SK-N-SH (cell line): ENCODE results near the gene TMEM52B. TPM values are rescaled to one million over a fixed set of nuclear protein-coding genes. Genes with fewer than 3 reads are reported as not detected.

Experiments
- CTCF ChIA-PET: fragments of 300-600, 350-600 bp; formaldehyde crosslinking; extraction: SDS; loops from one replicate; lab custom pipeline; 2021; lab: Yijun Ruan, JAX
- POLR2A ChIA-PET: fragments of 350-600 bp; sonication (Branson Sonifier 250); formaldehyde crosslinking; extraction: SDS; loops from one replicate; lab custom pipeline; 2020; ENCODE audit warnings: antibody characterized with exemption, inconsistent platforms; lab: Yijun Ruan, JAX
- DNase-seq: peaks from one replicate; pipeline ENCODE4 v3.0.0; 2012
- H2AFZ ChIP-seq: fragments of 200-600 bp; sonication (generic); 2 replicates; pipeline ENCODE4 v1.8.1; 2016; ENCODE audit warnings: antibody characterized with exemption, mild to moderate bottlenecking, low read depth
- H3F3A ChIP-seq: fragments of 200-600 bp; sonication (generic); replicated peaks from 2 replicates; pipeline ENCODE3; 2016; ENCODE audit warnings: antibody characterized with exemption, mild to moderate bottlenecking; ENCODE audit not compliant: insufficient read depth
- H3K27ac ChIP-seq, 2 experiments: fragments of 200-500 bp in 1 of 2; fragments of 200-600 bp in 1 of 2; sonication (Bioruptor generic) in 1 of 2; sonication (generic), shearing (Covaris generic) in 1 of 2; 2 replicates each; pipeline versions ENCODE4 v1.5.1 to v1.6.1; 2014 to 2016; ENCODE audit warnings: low read depth in 2 of 2, inconsistent platforms in 1 of 2, low read length in 1 of 2, mild to moderate bottlenecking in 1 of 2, mixed read lengths in 1 of 2
- H3K27me3 ChIP-seq: fragments of 200-600 bp; sonication (generic), shearing (Covaris generic); 2 replicates; pipeline ENCODE4 v1.6.1; 2016; ENCODE audit warnings: mixed run types; ENCODE audit not compliant: insufficient read depth
- H3K36me3 ChIP-seq, 2 experiments: fragments of 200-500 bp in 1 of 2; fragments of 200-600 bp in 1 of 2; sonication (Bioruptor generic) in 1 of 2; sonication (generic) in 1 of 2; replicated peaks in 1 of 2; 2 replicates each; pipeline versions ENCODE3 to v1.5.1; 2014 to 2016; ENCODE audit warnings: low read length in 1 of 2, mild to moderate bottlenecking in 1 of 2; ENCODE audit not compliant: insufficient read depth in 2 of 2, control insufficient read depth in 1 of 2
- H3K4me1 ChIP-seq, 2 experiments: fragments of 200-500 bp in 1 of 2; fragments of 200-600 bp in 1 of 2; sonication (Bioruptor generic) in 1 of 2; sonication (generic), shearing (Covaris generic) in 1 of 2; 2 replicates each; pipeline versions ENCODE4 v1.5.1 to v1.6.1; 2014 to 2016; ENCODE audit warnings: low read depth in 1 of 2, low read length in 1 of 2, mixed run types in 1 of 2; ENCODE audit not compliant: insufficient read depth in 2 of 2, control insufficient read depth in 1 of 2
- H3K4me2 ChIP-seq: fragments of 200-600 bp; sonication (generic), shearing (Covaris generic); 2 replicates; pipeline ENCODE4 v1.6.1; 2017; ENCODE audit warnings: mixed run types
- H3K4me3 ChIP-seq, 2 experiments: fragments of 200-500 bp in 1 of 2; fragments of 200-600 bp in 1 of 2; sonication (Bioruptor generic) in 1 of 2; sonication (generic), shearing (Covaris generic) in 1 of 2; 2 replicates each; pipeline versions ENCODE4 v1.5.1 to v1.8.1; 2014 to 2016; ENCODE audit warnings: low read depth in 2 of 2, inconsistent platforms in 1 of 2, low read length in 1 of 2, mild to moderate bottlenecking in 1 of 2, mixed read lengths in 1 of 2, moderate library complexity in 1 of 2
- H3K79me2 ChIP-seq: fragments of 200-600 bp; sonication (generic); 2 replicates; pipeline ENCODE4 v1.8.1; 2017; ENCODE audit warnings: mild to moderate bottlenecking; ENCODE audit not compliant: insufficient read depth
- H3K9ac ChIP-seq: fragments of 200-600 bp; sonication (generic); 2 replicates; pipeline ENCODE4 v1.6.1; 2017; ENCODE audit warnings: mixed run types
- H3K9me2 ChIP-seq: fragments of 200-600 bp; sonication (generic); 2 replicates; pipeline ENCODE4 v1.6.1; 2017; ENCODE audit warnings: mixed run types
- H3K9me3 ChIP-seq: fragments of 200-600 bp; sonication (generic); 2 replicates; pipeline ENCODE4 v1.6.1; 2017; ENCODE audit warnings: mixed run types, mild to moderate bottlenecking, moderate library complexity
- H4K20me1 ChIP-seq: fragments of 200-600 bp; sonication (generic); 2 replicates; pipeline ENCODE4 v1.6.1; 2017; ENCODE audit warnings: mild to moderate bottlenecking, mixed run types; ENCODE audit not compliant: insufficient read depth
- CTCF ChIP-seq: fragments of 200-600 bp; sonication (generic); IDR thresholded peaks from 2 replicates; pipeline ENCODE4 v1.6.1; 2017; ENCODE audit warnings: antibody characterized with exemption, mild to moderate bottlenecking, moderate library complexity
- FOSL2 ChIP-seq: IDR thresholded peaks from 2 replicates; pipeline ENCODE4 v1.4.0; 2012; ENCODE audit warnings: low read depth, mild to moderate bottlenecking, moderate library complexity, borderline replicate concordance
- FOXM1 ChIP-seq: IDR thresholded peaks from 2 replicates; pipeline ENCODE4 v1.4.0; 2012; ENCODE audit warnings: low read depth, mild to moderate bottlenecking
- GATA2 ChIP-seq: sonication (generic); formaldehyde crosslinking; IDR thresholded peaks from 2 replicates; pipeline ENCODE4 v1.5.0; 2020; ENCODE audit warnings: mild to moderate bottlenecking, missing genetic modification reagents
- IRF3 ChIP-seq: fragments of 150-350 bp; IDR thresholded peaks from 2 replicates; pipeline ENCODE4 v1.6.1; 2016; ENCODE audit warnings: mild to moderate bottlenecking, low read depth, low read length
- MAX ChIP-seq: IDR thresholded peaks from 2 replicates; pipeline ENCODE4 v1.4.0; 2012; ENCODE audit warnings: low read depth
- RAD21 ChIP-seq: IDR thresholded peaks from 2 replicates; pipeline ENCODE4 v1.6.1; 2012; ENCODE audit warnings: mild to moderate bottlenecking, low read length
- SMC3 ChIP-seq: IDR thresholded peaks from 2 replicates; pipeline ENCODE4 v1.6.1; 2012; ENCODE audit warnings: low read depth, low read length, improper control_type of control experiment
- USF1 ChIP-seq: IDR thresholded peaks from 2 replicates; pipeline ENCODE4 v1.4.0; 2012; ENCODE audit warnings: low read depth, borderline replicate concordance
- USF2 ChIP-seq: fragments of 150-350 bp; IDR thresholded peaks from 2 replicates; pipeline ENCODE4 v1.6.1; 2017; ENCODE audit warnings: antibody characterized with exemption, low read length, low read depth, borderline replicate concordance
- WGBS: methylation state at CpG from one replicate; pipeline ENCODE4 v1.1.6; 2017; ENCODE audit warnings: low lambda C conversion rate; 5-methylcytosine and 5-hydroxymethylcytosine counted together
- polyA plus RNA-seq, 3 experiments: library from polyadenylated mRNA; depleted of rRNA; stranded (reverse); fragments of >200 nt; gene quantifications; 2 replicates each; pipeline ENCODE4 v1.2.3, GENCODE V29; 2012

The TMEM52B gene
- polyA plus RNA-seq, 1 of the 3 experiments (the other 2 are of a cell fraction): not detected

GRCh38 chr12:10189653-10190052 is 10.8 kb downstream of the TMEM52B start:
- TF ChIP-seq USF1: no peak
- TF ChIP-seq FOSL2: no peak
- TF ChIP-seq IRF3: no peak
- no peak for TF ChIP-seq USF2
- TF ChIP-seq MAX: no peak
- TF ChIP-seq FOXM1: no peak
- Histone ChIP-seq H3K4me2 (no peak overlapping the region), H2AFZ (no peak overlapping the region), H3K4me3 (no peak overlapping the region), H3K27me3 (peaks cover 27% of the 10 kb centered on the region; the same call in 1 of the 2 replicates), H3F3A (no peaks in the 10 kb centered on the region), H3K9me2 (no peaks in the 10 kb centered on the region), H3K27ac (no peak overlapping the region), H3K79me2 (no peaks in the 10 kb centered on the region), H3K9ac (no peak overlapping the region), H3K4me1 (no peaks in the 10 kb centered on the region), H3K36me3 (no peaks in the 10 kb centered on the region), H4K20me1 (no peaks in the 10 kb centered on the region), H3K9me3 (no peaks in the 10 kb centered on the region)
- 22% methylated on average over 5 of the region's 5 CpGs for WGBS
- POLR2A ChIA-PET: no interaction called here
- no peak for DNase-seq
- CTCF ChIA-PET: interaction anchor here (0.7 to 6.5 kb wide), 6 partner anchors 19 to 439 kb away, joined by 3 to 48 read pairs (median 4); no protein-coding TSS in a partner anchor

GRCh38 chr12:10190558-10191388 is 11.9 kb downstream of the TMEM52B start:
- DNase-seq: peak; percentile 60
- no peaks in the 10 kb centered on the region for H3F3A ChIP-seq
- peak; percentile 72 for TF ChIP-seq RAD21
- TF ChIP-seq GATA2 (CRISPR knock-in tag): peak; percentile 60
- TF ChIP-seq SMC3: peak; percentile 43
- peak; percentile 69 for TF ChIP-seq CTCF
- TF ChIP-seq FOXM1: no peak
- TF ChIP-seq, all 33 proteins: peak for 4
- 5% methylated on average over 13 of the region's 13 CpGs for WGBS
- Histone ChIP-seq H3K4me2 (no peak overlapping the region), H3K36me3 (no peaks in the 10 kb centered on the region), H2AFZ (no peak overlapping the region), H3K9me2 (no peaks in the 10 kb centered on the region), H3K9me3 (no peaks in the 10 kb centered on the region), H3K4me1 (no peaks in the 10 kb centered on the region), H3K9ac (no peak overlapping the region), H3K27ac (no peak overlapping the region), H3K4me3 (no peak overlapping the region), H3K27me3 (peaks cover 29% of the 10 kb centered on the region; the same call in 1 of the 2 replicates), H3K79me2 (no peaks in the 10 kb centered on the region), H4K20me1 (no peaks in the 10 kb centered on the region)
- CTCF ChIA-PET: interaction anchor here (0.7 to 6.5 kb wide), 8 partner anchors 21 to 440 kb away, joined by 3 to 48 read pairs (median 4); no protein-coding TSS in a partner anchor
- POLR2A ChIA-PET: no interaction called here
